Transverse colon (tissue), 4 donors: Measurements from ENCODE around the gene DDX54. TPM values are rescaled to one million over a fixed set of nuclear protein-coding genes. Genes with fewer than 3 reads are reported as not detected.

Source experiments
- DNase-seq: peaks from one replicate; pipeline ENCODE4 v3.0.0-alpha.2; 2019
- H3K27ac ChIP-seq, 4 donors: fragments of 200-600 bp; sonication (generic); 2 replicates each; pipeline ENCODE4 v1.5.1; 2016 to 2018; ENCODE audit warnings: inconsistent platforms in 4 of 4
- H3K27me3 ChIP-seq: fragments of 200-600 bp; sonication (generic); 2 replicates; pipeline ENCODE4 v1.5.1; 2017; ENCODE audit warnings: inconsistent platforms
- H3K36me3 ChIP-seq, 4 donors: fragments of 200-600 bp; sonication (generic); 2 replicates each; pipeline ENCODE4 v1.5.1; 2017 to 2019; ENCODE audit warnings: inconsistent platforms in 4 of 4
- H3K4me1 ChIP-seq, 4 donors: fragments of 200-600 bp; sonication (generic); 2 replicates each; pipeline ENCODE4 v1.5.1; 2017 to 2020; ENCODE audit warnings: inconsistent platforms in 4 of 4
- H3K4me3 ChIP-seq, 4 donors: fragments of 200-600 bp; sonication (generic); 1 replicate in 1 of 4; 2 replicates in 3 of 4; pipeline versions ENCODE4 v1.5.1 to v1.6.1; 2017 to 2019; ENCODE audit warnings: inconsistent platforms in 4 of 4
- H3K9me3 ChIP-seq, 2 donors: fragments of 200-600 bp; sonication (generic); 2 replicates each; pipeline ENCODE4 v1.5.1; 2017 to 2019; ENCODE audit warnings: inconsistent platforms in 2 of 2
- CTCF ChIP-seq, 5 experiments: fragments of 200-600 bp in 3 of 5; fragments of 450-650 bp in 2 of 5; sonication (generic) in 3 of 5; IDR thresholded peaks; 1 replicate in 2 of 5; 2 replicates in 3 of 5; pipeline ENCODE4 v1.5.1; 2016 to 2017; ENCODE audit warnings: antibody characterized with exemption in 5 of 5, inconsistent platforms in 3 of 5, mild to moderate bottlenecking in 2 of 5, moderate library complexity in 1 of 5
- EP300 ChIP-seq: sonication (generic); formaldehyde crosslinking; IDR thresholded peaks from one replicate; pipeline ENCODE4 v1.6.1; 2017; ENCODE audit warnings: antibody characterized with exemption, low read depth
- POLR2A ChIP-seq: fragments of 450-650 bp; IDR thresholded peaks from one replicate; pipeline ENCODE4 v1.6.1; 2016; ENCODE audit warnings: antibody characterized with exemption, mild to moderate bottlenecking, moderate library complexity
- POLR2AphosphoS5 ChIP-seq, 3 donors: sonication (generic); formaldehyde crosslinking; IDR thresholded peaks; one replicate each; pipeline ENCODE4 v1.6.1; 2016; ENCODE audit warnings: antibody characterized with exemption in 3 of 3
- WGBS, 2 donors: methylation state at CpG; one replicate each; pipeline ENCODE4 v1.1.5; 2018; ENCODE audit warnings: low coverage in 1 of 2; 5-methylcytosine and 5-hydroxymethylcytosine counted together
- in situ Hi-C, 4 donors: fragments of 200-750 bp; cut with MboI; loops; one replicate each; pipeline versions ENCODE4 v1.15.0 to v1.15.1; 2017; ENCODE audit warnings: low sequenced_read_pairs in 3 of 4, low pct_ligation_motif_present in 1 of 4, low pct_unique_long_range_greater_than_20kb in 1 of 4
- intact Hi-C: fragments of 100-400 bp; cut with DNase I; formaldehyde crosslinking; loops from one replicate; pipeline ENCODE4 v1.15.1; 2023; ENCODE audit warnings: low total_unique reads
- total RNA-seq, 4 donors: library from RNA; depleted of rRNA; stranded (reverse); fragments of >200 nt; gene quantifications; one replicate each; pipeline ENCODE4 v1.1.0, GENCODE V29; 2016

The DDX54 gene
- total RNA-seq, 4 donors from 2014 or later: 60.7 to 96.1 (median 72.8) TPM

DNA sequence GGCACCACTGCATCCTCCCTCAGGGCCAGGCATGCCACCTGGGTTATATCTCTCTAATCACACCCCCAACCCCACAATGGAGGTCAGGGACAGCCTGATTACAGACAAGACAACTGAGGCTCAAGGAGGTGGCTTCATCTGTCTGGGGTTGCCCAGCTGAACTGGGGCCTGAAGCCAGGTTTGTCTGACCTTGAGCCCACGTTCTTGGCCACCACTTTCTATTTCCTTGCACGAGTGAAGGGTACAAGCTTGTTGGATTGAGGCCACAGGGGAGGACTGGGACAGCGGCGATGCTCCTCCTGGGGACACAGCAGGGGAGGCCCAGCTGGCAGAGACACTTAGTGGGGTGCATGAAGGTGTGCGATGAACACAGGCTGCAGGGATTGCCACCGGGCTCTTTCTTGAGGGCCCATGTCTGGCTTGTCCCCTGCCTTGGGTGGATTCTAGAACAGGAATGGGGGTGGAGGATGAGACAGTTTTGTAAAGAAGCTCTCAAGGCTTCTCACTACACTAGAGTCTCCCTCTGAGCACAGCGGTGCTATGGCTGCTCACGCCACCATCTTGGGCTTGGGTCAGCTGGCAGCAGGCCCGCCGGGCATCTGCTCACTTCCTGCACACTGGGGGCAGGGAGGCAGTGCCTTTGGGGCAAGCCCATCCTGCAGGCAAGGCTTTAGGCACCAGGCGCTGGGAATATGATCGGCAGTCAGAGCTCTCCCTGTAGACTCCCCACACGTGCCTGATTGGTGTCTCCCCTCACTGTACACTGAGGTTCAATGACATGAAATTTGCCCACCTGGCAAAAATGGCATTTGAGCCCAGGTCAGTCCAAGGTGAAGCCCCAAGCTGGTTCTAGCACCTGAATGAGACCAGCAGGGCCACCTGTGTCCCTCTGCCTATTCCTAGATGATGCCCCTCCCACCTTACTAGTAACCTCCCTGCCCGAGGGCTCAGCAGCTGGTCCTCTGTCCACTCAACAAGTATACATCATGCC lies 16.2 kb upstream of the DDX54 start:
- WGBS, 2 donors: 95% methylated on average over 11 of the region's 14 CpGs; no CpG with 5 or more reads in 1 of the 2 donors
- Histone ChIP-seq H3K4me3 (no peak overlapping the region), H3K27ac (no peak overlapping the region), H3K36me3 (no peaks in the 10 kb centered on the region), H3K9me3 (no peaks in the 10 kb centered on the region), H3K4me1 (peaks cover 0 to 5% (median 1%) of the 10 kb centered on the region in 4 donors), H3K27me3 (no peaks in the 10 kb centered on the region)
- DNase-seq: no peak
- no peak for TF ChIP-seq EP300
- TF ChIP-seq CTCF (IDR thresholded peaks at IDR 0.05): no peak
- no peak for TF ChIP-seq POLR2AphosphoS5 (IDR thresholded peaks at IDR 0.05)
- TF ChIP-seq POLR2A: no peak
- in situ Hi-C loops (no loop called here), intact Hi-C loops (no loop called here)

- TF ChIP-seq POLR2A: no peak
- TF ChIP-seq CTCF (IDR thresholded peaks at IDR 0.05): no peak
- TF ChIP-seq POLR2AphosphoS5 (IDR thresholded peaks at IDR 0.05): no peak
- no peak for TF ChIP-seq EP300
- WGBS, 2 donors: 64 to 90% methylated on average over 2 to 11 of the region's 12 CpGs
- Histone ChIP-seq H3K36me3 (no peaks in the 10 kb centered on the region), H3K4me3 (no peak overlapping the region), H3K27ac (no peak overlapping the region), H3K4me1 (peaks cover 0 to 5% (median 1%) of the 10 kb centered on the region in 4 donors), H3K9me3 (no peaks in the 10 kb centered on the region), H3K27me3 (no peaks in the 10 kb centered on the region)
- in situ Hi-C loops: no loop called here
- intact Hi-C loops: no loop called here
- no peak for DNase-seq
These were observed 14.9 kb upstream of the DDX54 start for GRCh38 chr12:113200021-113200797.

DNA sequence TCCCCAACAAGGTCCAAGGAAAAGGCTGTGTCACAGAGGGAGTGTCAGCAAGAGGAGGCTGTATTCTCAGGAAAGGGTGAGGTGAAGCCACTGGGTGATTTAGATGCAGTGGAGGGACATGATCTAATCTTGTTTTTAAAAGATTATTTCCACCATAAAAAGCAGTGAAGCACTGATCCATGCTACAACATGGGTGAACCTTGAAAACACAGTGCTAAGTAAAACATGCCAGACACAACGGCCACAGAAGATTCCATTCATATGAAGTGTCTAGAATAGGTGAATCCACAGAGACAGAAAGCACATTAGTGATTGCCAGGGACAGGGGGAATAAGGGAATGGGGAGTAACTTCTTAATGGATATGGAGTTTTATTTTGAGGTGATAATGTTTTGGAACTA lies 13.0 kb upstream of the DDX54 start:
- TF ChIP-seq POLR2AphosphoS5 (IDR thresholded peaks at IDR 0.05) (no peak), EP300 (no peak), POLR2A (no peak), CTCF (IDR thresholded peaks at IDR 0.05) (no peak)
- intact Hi-C loops (loop anchor here (5.0 to 10.0 kb wide), 2 partner anchors 167 to 1344 kb away; no protein-coding TSS in a partner anchor), in situ Hi-C loops (loop anchor here in 2 of 4 donors (10.0 to 25.0 kb wide), 3 partner anchors 139 to 237 kb away; partner anchors contain the start of genes SDSL (in 1 of the 2) and SLC8B1 (in 1 of the 2))
- H3K27me3 ChIP-seq: no peaks in the 10 kb centered on the region
- H3K4me1 ChIP-seq: peaks cover 0 to 12% (median 10%) of the 10 kb centered on the region in 4 donors
- H3K9me3 ChIP-seq: no peaks in the 10 kb centered on the region
- H3K4me3 ChIP-seq: no peak overlapping the region
- H3K27ac ChIP-seq: no peak overlapping the region
- WGBS, 2 donors: 67% methylated on average over 1 of the region's 1 CpG; no CpG with 5 or more reads in 1 of the 2 donors
- no peaks in the 10 kb centered on the region for H3K36me3 ChIP-seq
- no peak for DNase-seq
